Natural killer cell (primary cell): ENCODE results near the gene BTBD10. TPM values are rescaled to one million over a fixed set of nuclear protein-coding genes. Genes with fewer than 3 reads are reported as not detected.

Experiments
- ATAC-seq, 3 donors: fragments of 150-1000 bp in 2 of 3; fragments of 200-7000 bp in 1 of 3; cut with Tn5 transposase; 1 replicate in 1 of 3; 2 replicates in 2 of 3; pipeline ENCODE4 v1.10.0; 2021; ENCODE audit warnings: mild to moderate bottlenecking in 2 of 3, moderate library complexity in 2 of 3
- DNase-seq, 2 donors: peaks; one replicate each; pipeline versions ENCODE4 v3.0.0 to v3.0.0-alpha.2; 2013 to 2021; ENCODE audit warnings: mixed read lengths in 1 of 2
- H3K27ac ChIP-seq: one replicate; pipeline ENCODE4 v1.5.1; 2013; ENCODE audit warnings: mild to moderate bottlenecking, low read length
- H3K27me3 ChIP-seq: one replicate; pipeline ENCODE4 v1.6.1; 2013; ENCODE audit warnings: low read length; ENCODE audit not compliant: control insufficient read depth, insufficient read depth
- H3K36me3 ChIP-seq: one replicate; pipeline ENCODE4 v1.6.1; 2013; ENCODE audit warnings: low read length; ENCODE audit not compliant: control insufficient read depth, insufficient read depth
- H3K4me1 ChIP-seq: one replicate; pipeline ENCODE4 v1.6.1; 2013; ENCODE audit warnings: low read length; ENCODE audit not compliant: control insufficient read depth, insufficient read depth
- H3K4me3 ChIP-seq: one replicate; pipeline ENCODE4 v1.5.1; 2013; ENCODE audit warnings: low read length
- H3K9me3 ChIP-seq: one replicate; pipeline ENCODE4 v1.6.1; 2013; ENCODE audit warnings: low read length; ENCODE audit not compliant: control insufficient read depth, insufficient read depth
- H3K27ac Mint-ChIP-seq, 2 donors: one replicate each; pipeline ENCODE4 v1.8.0; 2022; ENCODE audit warnings: mild to moderate bottlenecking in 2 of 2, mixed read lengths in 2 of 2, moderate library complexity in 1 of 2
- H3K27me3 Mint-ChIP-seq, 2 donors: one replicate each; pipeline ENCODE4 v1.8.0; 2022; ENCODE audit warnings: low read depth in 2 of 2, mixed read lengths in 2 of 2
- H3K36me3 Mint-ChIP-seq: one replicate; pipeline ENCODE4 v1.8.0; 2022; ENCODE audit warnings: mixed read lengths
- H3K4me1 Mint-ChIP-seq, 2 donors: one replicate each; pipeline ENCODE4 v1.8.0; 2022; ENCODE audit warnings: mixed read lengths in 2 of 2
- H3K4me3 Mint-ChIP-seq: one replicate; pipeline ENCODE4 v1.8.0; 2022; ENCODE audit warnings: mild to moderate bottlenecking, moderate library complexity, mixed read lengths
- H3K9me3 Mint-ChIP-seq, 2 donors: one replicate each; pipeline ENCODE4 v1.8.0; 2022; ENCODE audit warnings: mixed read lengths in 2 of 2
- CTCF ChIP-seq: fragments of 200-600 bp; IDR thresholded peaks from one replicate; pipeline ENCODE4 v1.8.0; 2022; ENCODE audit warnings: antibody characterized with exemption
- WGBS: methylation state at CpG from one replicate; pipeline ENCODE4 v1.1.7; 2013; ENCODE audit warnings: missing lambda C conversion rate; ENCODE audit not compliant: insufficient coverage; 5-methylcytosine and 5-hydroxymethylcytosine counted together
- intact Hi-C: fragments of 100-400 bp; cut with micrococcal nuclease; formaldehyde crosslinking; loops from one replicate; pipeline ENCODE4 v1.14.2; 2022
- total RNA-seq, 4 donors: library from RNA; stranded (reverse); fragments of 120-200 nt in 1 of 4; gene quantifications; one replicate each; pipeline versions ENCODE4 v1.2.3 to v1.2.4, GENCODE V29; 2013 to 2022

The BTBD10 gene
- total RNA-seq, 3 donors from 2014 or later (not counting 1 experiment from before 2014, with no cell fraction given), result 18.0 to 26.9 (median 23.2) TPM

- Mint-ChIP-seq H3K27me3 (no peaks in the 10 kb centered on the region), H3K4me3 (no peak overlapping the region), H3K27ac (peak overlapping the region; percentile 19 to 65), H3K4me1 (peaks cover 0 to 9% of the 10 kb centered on the region in 2 donors), H3K36me3 (peaks cover 17% of the 10 kb centered on the region), H3K9me3 (no peaks in the 10 kb centered on the region)
- H3K27me3 ChIP-seq, result no peaks in the 10 kb centered on the region
- H3K4me3 ChIP-seq, result no peak overlapping the region
- peaks cover 63% of the 10 kb centered on the region for H3K36me3 ChIP-seq
- H3K27ac ChIP-seq, result no peak overlapping the region
- no peaks in the 10 kb centered on the region for H3K4me1 ChIP-seq
- 100% methylated on average over 3 of the region's 5 CpGs for WGBS
- DNase-seq (no peak), ATAC-seq (no peak)
- no peak for TF ChIP-seq CTCF
- H3K9me3 ChIP-seq, result no peaks in the 10 kb centered on the region
- intact Hi-C loops, result no loop called here
Measured at GRCh38 chr11:13388741-13389140, 74.3 kb downstream of the BTBD10 start.

GRCh38 chr11:13386567-13386966 lies 76.5 kb downstream of the BTBD10 start:
- WGBS, result 90% methylated on average over 2 of the region's 2 CpGs
- Histone ChIP-seq H3K27ac (no peak overlapping the region), H3K4me1 (no peaks in the 10 kb centered on the region), H3K27me3 (no peaks in the 10 kb centered on the region), H3K9me3 (no peaks in the 10 kb centered on the region), H3K4me3 (no peak overlapping the region), H3K36me3 (peaks cover 80% of the 10 kb centered on the region)
- no peak for TF ChIP-seq CTCF
- Mint-ChIP-seq H3K4me1 (peaks cover 5 to 7% of the 10 kb centered on the region in 2 donors), H3K27me3 (no peaks in the 10 kb centered on the region), H3K27ac (peak overlapping the region; percentile 30 to 39), H3K9me3 (no peaks in the 10 kb centered on the region), H3K4me3 (no peak overlapping the region), H3K36me3 (peaks cover 28% of the 10 kb centered on the region)
- no peak for DNase-seq
- intact Hi-C loops, result no loop called here
- no peak for ATAC-seq

- Mint-ChIP-seq H3K4me3 (no peak overlapping the region), H3K27me3 (no peaks in the 10 kb centered on the region), H3K27ac (peak overlapping the region; percentile 30 to 78), H3K9me3 (no peaks in the 10 kb centered on the region), H3K36me3 (peaks cover 36% of the 10 kb centered on the region), H3K4me1 (peaks cover 7 to 11% of the 10 kb centered on the region in 2 donors)
- intact Hi-C loops, result no loop called here
- H3K36me3 ChIP-seq, result peaks cover 91% of the 10 kb centered on the region
- no peaks in the 10 kb centered on the region for H3K9me3 ChIP-seq
- peak; percentile 43 for TF ChIP-seq CTCF
- WGBS, result 37% methylated on average over 3 of the region's 4 CpGs
- H3K27ac ChIP-seq, result no peak overlapping the region
- DNase-seq (peak in 1 of 2 donors; percentile 54), ATAC-seq (peak in 1 of 3 donors; percentile 35)
- no peaks in the 10 kb centered on the region for H3K4me1 ChIP-seq
- H3K27me3 ChIP-seq, result no peaks in the 10 kb centered on the region
- no peak overlapping the region for H3K4me3 ChIP-seq
Measured at GRCh38 chr11:13384908-13385640, 77.9 kb downstream of the BTBD10 start.
